ENCODE data around the gene RAB33B. TPM values are rescaled to one million over a fixed set of nuclear protein-coding genes. Genes with fewer than 3 reads are reported as not detected.

The RAB33B gene
- total and polyA plus RNA-seq, 9 of the 15 experiments (the other 6 are each of a cell fraction or from before 2014, with no cell fraction given), result 1.7 to 3.7 (median 3.0) TPM

DNA sequence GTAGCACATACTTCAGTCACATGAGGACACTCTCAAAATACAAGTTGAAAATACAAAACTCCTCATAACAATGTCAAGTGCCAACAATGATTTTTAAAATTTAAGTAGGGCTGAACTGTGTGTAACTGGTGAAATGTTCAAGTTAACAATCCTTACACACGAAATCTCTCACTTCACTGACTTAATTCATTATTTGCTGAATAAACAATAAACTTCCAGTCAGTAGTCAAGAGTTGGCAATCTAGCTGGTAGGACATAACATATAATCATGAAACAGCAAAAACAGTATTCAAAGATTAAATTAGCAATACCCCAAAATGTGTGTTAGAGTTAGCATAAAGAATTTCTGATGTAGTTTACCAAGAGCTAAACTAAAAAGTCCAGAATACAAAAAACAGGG, 1.9 kb upstream of the RAB33B start:
- peaks cover 8% of the 10 kb centered on the region; the same call in 2 of the 3 replicates for H3K36me3 ChIP-seq (ENCODE audit: control insufficient read depth, insufficient read depth, low read length)
- H4K20me1 ChIP-seq (replicated peaks; ENCODE audit: control insufficient read depth, insufficient read depth, low read length), result no peaks in the 10 kb centered on the region
- no peak overlapping the region for H2AFZ ChIP-seq (ENCODE audit: low read depth, low read length)
- H3K4me2 ChIP-seq (ENCODE audit: insufficient read depth, low read length), result peak overlapping the region; percentile 92
- DNase-seq (ENCODE audit: extremely low read depth in 1 of 4, low spot score in 3 of 4) (no peak), ATAC-seq (no peak), FAIRE-seq (peak; percentile 37)
- CTCF ChIA-PET (ENCODE audit: low intra/inter-chr PET ratio), result no interaction called here
- H3K27ac ChIP-seq (ENCODE audit: extremely low read depth, low read depth, low read length), result peak overlapping the region; percentile 88; the same call in 2 of the 3 replicates
- no TSS peak for BruUV-seq (replicated peaks)
- H3K9me3 ChIP-seq (replicated peaks; ENCODE audit: control insufficient read depth, insufficient read depth, low read depth, low read length), result no peaks in the 10 kb centered on the region; the same call in 1 of the 2 replicates
- no peaks in the 10 kb centered on the region for H3K27me3 ChIP-seq (ENCODE audit: control insufficient read depth in 2 of 2, insufficient read depth in 2 of 2, low read length in 2 of 2)
- peaks cover 19 to 26% of the 10 kb centered on the region in 2 experiments for H3K4me1 ChIP-seq (replicated peaks in 1 of 2; ENCODE audit: control insufficient read depth in 2 of 2, insufficient read depth in 2 of 2, low read length in 2 of 2)
- peak overlapping the region in 1 of 2 experiments; percentile 82; a peak in 3 of 4 replicates for H3K9ac ChIP-seq (ENCODE audit: insufficient read depth in 1 of 2, low read depth in 2 of 2, low read length in 2 of 2)
- POLR2A ChIA-PET, result interaction anchor here (0.7 to 2.4 kb wide), 4 partner anchors 8 to 275 kb away, joined by 3 to 10 read pairs (median 3); no protein-coding TSS in a partner anchor
- in situ Hi-C loops (cut with MboI) (no loop called here), intact Hi-C loops (cut with micrococcal nuclease) (loop anchor here (2.0 to 5.0 kb wide), 2 partner anchors 35 to 370 kb away; no protein-coding TSS in a partner anchor)
- WGBS (ENCODE audit: insufficient coverage, low coverage, missing lambda C conversion rate), result 50% methylated on average over 1 of the region's 1 CpG
- peak overlapping the region; percentile 53; the same call in 1 of the 2 replicates for H3K4me3 ChIP-seq
- peaks cover 43% of the 10 kb centered on the region for H3K79me2 ChIP-seq (ENCODE audit: control insufficient read depth, insufficient read depth, low read length)
- no peaks in the 10 kb centered on the region for H3K9me1 ChIP-seq (ENCODE audit: control insufficient read depth, insufficient read depth, low read length)
- TF ChIP-seq, protein P1, sequence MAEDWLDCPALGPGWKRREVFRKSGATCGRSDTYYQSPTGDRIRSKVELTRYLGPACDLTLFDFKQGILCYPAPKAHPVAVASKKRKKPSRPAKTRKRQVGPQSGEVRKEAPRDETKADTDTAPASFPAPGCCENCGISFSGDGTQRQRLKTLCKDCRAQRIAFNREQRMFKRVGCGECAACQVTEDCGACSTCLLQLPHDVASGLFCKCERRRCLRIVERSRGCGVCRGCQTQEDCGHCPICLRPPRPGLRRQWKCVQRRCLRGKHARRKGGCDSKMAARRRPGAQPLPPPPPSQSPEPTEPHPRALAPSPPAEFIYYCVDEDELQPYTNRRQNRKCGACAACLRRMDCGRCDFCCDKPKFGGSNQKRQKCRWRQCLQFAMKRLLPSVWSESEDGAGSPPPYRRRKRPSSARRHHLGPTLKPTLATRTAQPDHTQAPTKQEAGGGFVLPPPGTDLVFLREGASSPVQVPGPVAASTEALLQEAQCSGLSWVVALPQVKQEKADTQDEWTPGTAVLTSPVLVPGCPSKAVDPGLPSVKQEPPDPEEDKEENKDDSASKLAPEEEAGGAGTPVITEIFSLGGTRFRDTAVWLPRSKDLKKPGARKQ (CRISPR knock-in tag; IDR thresholded peaks at IDR 0.05), result no peak
- TF ChIP-seq ZNF324 (CRISPR knock-in tag; IDR thresholded peaks at IDR 0.05), result no peak
- TF ChIP-seq, protein P2, sequence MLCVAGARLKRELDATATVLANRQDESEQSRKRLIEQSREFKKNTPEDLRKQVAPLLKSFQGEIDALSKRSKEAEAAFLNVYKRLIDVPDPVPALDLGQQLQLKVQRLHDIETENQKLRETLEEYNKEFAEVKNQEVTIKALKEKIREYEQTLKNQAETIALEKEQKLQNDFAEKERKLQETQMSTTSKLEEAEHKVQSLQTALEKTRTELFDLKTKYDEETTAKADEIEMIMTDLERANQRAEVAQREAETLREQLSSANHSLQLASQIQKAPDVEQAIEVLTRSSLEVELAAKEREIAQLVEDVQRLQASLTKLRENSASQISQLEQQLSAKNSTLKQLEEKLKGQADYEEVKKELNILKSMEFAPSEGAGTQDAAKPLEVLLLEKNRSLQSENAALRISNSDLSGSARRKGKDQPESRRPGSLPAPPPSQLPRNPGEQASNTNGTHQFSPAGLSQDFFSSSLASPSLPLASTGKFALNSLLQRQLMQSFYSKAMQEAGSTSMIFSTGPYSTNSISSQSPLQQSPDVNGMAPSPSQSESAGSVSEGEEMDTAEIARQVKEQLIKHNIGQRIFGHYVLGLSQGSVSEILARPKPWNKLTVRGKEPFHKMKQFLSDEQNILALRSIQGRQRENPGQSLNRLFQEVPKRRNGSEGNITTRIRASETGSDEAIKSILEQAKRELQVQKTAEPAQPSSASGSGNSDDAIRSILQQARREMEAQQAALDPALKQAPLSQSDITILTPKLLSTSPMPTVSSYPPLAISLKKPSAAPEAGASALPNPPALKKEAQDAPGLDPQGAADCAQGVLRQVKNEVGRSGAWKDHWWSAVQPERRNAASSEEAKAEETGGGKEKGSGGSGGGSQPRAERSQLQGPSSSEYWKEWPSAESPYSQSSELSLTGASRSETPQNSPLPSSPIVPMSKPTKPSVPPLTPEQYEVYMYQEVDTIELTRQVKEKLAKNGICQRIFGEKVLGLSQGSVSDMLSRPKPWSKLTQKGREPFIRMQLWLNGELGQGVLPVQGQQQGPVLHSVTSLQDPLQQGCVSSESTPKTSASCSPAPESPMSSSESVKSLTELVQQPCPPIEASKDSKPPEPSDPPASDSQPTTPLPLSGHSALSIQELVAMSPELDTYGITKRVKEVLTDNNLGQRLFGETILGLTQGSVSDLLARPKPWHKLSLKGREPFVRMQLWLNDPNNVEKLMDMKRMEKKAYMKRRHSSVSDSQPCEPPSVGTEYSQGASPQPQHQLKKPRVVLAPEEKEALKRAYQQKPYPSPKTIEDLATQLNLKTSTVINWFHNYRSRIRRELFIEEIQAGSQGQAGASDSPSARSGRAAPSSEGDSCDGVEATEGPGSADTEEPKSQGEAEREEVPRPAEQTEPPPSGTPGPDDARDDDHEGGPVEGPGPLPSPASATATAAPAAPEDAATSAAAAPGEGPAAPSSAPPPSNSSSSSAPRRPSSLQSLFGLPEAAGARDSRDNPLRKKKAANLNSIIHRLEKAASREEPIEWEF (CRISPR knock-in tag; IDR thresholded peaks at IDR 0.05), result no peak
- TF ChIP-seq KDM2B (CRISPR knock-in tag; IDR thresholded peaks at IDR 0.05), result no peak
- TF ChIP-seq, protein P3, sequence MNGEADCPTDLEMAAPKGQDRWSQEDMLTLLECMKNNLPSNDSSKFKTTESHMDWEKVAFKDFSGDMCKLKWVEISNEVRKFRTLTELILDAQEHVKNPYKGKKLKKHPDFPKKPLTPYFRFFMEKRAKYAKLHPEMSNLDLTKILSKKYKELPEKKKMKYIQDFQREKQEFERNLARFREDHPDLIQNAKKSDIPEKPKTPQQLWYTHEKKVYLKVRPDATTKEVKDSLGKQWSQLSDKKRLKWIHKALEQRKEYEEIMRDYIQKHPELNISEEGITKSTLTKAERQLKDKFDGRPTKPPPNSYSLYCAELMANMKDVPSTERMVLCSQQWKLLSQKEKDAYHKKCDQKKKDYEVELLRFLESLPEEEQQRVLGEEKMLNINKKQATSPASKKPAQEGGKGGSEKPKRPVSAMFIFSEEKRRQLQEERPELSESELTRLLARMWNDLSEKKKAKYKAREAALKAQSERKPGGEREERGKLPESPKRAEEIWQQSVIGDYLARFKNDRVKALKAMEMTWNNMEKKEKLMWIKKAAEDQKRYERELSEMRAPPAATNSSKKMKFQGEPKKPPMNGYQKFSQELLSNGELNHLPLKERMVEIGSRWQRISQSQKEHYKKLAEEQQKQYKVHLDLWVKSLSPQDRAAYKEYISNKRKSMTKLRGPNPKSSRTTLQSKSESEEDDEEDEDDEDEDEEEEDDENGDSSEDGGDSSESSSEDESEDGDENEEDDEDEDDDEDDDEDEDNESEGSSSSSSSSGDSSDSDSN (IDR thresholded peaks at IDR 0.05; ENCODE audit: borderline replicate concordance in 1 of 2, low read depth in 2 of 2, low read length in 2 of 2), result no peak
- TF ChIP-seq MAFF (IDR thresholded peaks at IDR 0.05; ENCODE audit: low read length), result peak; percentile 79
- no peak for TF ChIP-seq ARID2 (IDR thresholded peaks at IDR 0.05)
- no peak for TF ChIP-seq RUNX1 (IDR thresholded peaks at IDR 0.05; ENCODE audit: low read depth)
- TF ChIP-seq CHD4 (IDR thresholded peaks at IDR 0.05; ENCODE audit: insufficient read depth, insufficient replicate concordance, low read depth, low read length, poor library complexity, severe bottlenecking), result no peak
- no peak for TF ChIP-seq HMG20A (CRISPR knock-in tag; conservative IDR thresholded peaks at IDR 0.05)
- no peak for TF ChIP-seq TARDBP (IDR thresholded peaks at IDR 0.05)
- no peak for TF ChIP-seq HIVEP1 (CRISPR knock-in tag; IDR thresholded peaks at IDR 0.05)
- no peak for TF ChIP-seq KDM4B (IDR thresholded peaks at IDR 0.05; ENCODE audit: borderline replicate concordance in 2 of 2, low read depth in 1 of 2)

Data from K562 (cell line).